Placental pericyte (primary cell): Measurements from ENCODE around the gene DEFB131A. TPM values are rescaled to one million over a fixed set of nuclear protein-coding genes. Genes with fewer than 3 reads are reported as not detected.

ENCODE experiments used
- small RNA-seq: library from RNA; depleted of rRNA; stranded (forward); fragments of <200 nt; gene quantifications from one replicate; pipeline ENCODE3, GENCODE V24; 2012; ENCODE audit warnings: low replicate concordance
- total RNA-seq: library from RNA; depleted of rRNA; stranded (reverse); fragments of >200 nt; gene quantifications from 2 replicates; pipeline ENCODE4 v1.2.3, GENCODE V29; 2012

Gene DEFB131A, protein sequence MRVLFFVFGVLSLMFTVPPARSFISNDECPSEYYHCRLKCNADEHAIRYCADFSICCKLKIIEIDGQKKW
- total RNA-seq, result not detected in 2 replicates

DNA sequence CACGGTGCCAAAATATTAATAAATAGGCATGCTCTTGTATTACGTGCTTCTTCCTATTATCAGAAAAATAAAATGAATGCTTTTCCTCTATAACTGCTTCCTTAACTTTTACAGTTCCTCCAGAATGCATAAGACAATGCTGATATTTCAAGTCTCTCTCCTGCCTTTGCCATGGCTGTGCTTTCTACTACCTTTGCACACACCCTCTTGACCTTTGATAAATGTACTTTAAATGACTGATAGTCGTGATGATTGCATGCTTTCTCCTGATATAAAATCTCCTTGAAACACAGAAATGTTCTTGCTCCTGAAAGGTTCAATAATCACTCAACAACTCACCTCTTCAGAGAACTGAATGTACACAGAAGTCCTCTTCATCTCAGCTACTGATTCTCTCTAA lies at the start of gene DEFB131A:
DEFB131A (plus strand) TSS at position 301 of the 400 bp plus-strand sequence. CDS start 120 bp downstream, outside the sequence.

Small RNA genes lying within 50 kb of the gene (small RNA-seq; reads per million reads assigned to genes)
- gene RNA5SP153, result not detected

Other genes starting within 250 kb of the DEFB131A start
- not detected in 2 replicates for gene USP17L10, start 233.8 kb upstream of the DEFB131A start, total RNA-seq
- not detected in 2 replicates for gene USP17L11, start 229.0 kb upstream of the DEFB131A start, total RNA-seq
- gene USP17L12, start 224.3 kb upstream of the DEFB131A start, total RNA-seq, result not detected in 2 replicates
- not detected in 2 replicates for gene USP17L13, start 219.5 kb upstream of the DEFB131A start, total RNA-seq
- not detected in 2 replicates for gene USP17L15, start 210.0 kb upstream of the DEFB131A start, total RNA-seq
- not detected in 2 replicates for gene USP17L17, start 200.5 kb upstream of the DEFB131A start, total RNA-seq
- gene USP17L18, start 195.8 kb upstream of the DEFB131A start, total RNA-seq, result not detected in 2 replicates
- gene USP17L19, start 191.0 kb upstream of the DEFB131A start, total RNA-seq, result not detected in 2 replicates
- not detected in 2 replicates for gene USP17L20, start 186.3 kb upstream of the DEFB131A start, total RNA-seq
- not detected in 2 replicates for gene USP17L21, start 181.5 kb upstream of the DEFB131A start, total RNA-seq
- gene USP17L22, start 176.8 kb upstream of the DEFB131A start, total RNA-seq, result not detected in 2 replicates
- gene USP17L24, start 119.2 kb upstream of the DEFB131A start, total RNA-seq, result not detected in 2 replicates
- not detected in 2 replicates for gene USP17L25, start 114.5 kb upstream of the DEFB131A start, total RNA-seq
- not detected in 2 replicates for gene USP17L26, start 109.8 kb upstream of the DEFB131A start, total RNA-seq
- not detected in 2 replicates for gene USP17L5, start 105.0 kb upstream of the DEFB131A start, total RNA-seq
- not detected in 2 replicates for gene USP17L27, start 100.3 kb upstream of the DEFB131A start, total RNA-seq
- not detected in 2 replicates for gene USP17L28, start 95.5 kb upstream of the DEFB131A start, total RNA-seq
- not detected in 2 replicates for gene USP17L29, start 90.8 kb upstream of the DEFB131A start, total RNA-seq
- gene USP17L30, start 81.3 kb upstream of the DEFB131A start, total RNA-seq, result not detected in 2 replicates